ENCODE results near the gene FKBP11.

FKBP11 gene

DNA sequence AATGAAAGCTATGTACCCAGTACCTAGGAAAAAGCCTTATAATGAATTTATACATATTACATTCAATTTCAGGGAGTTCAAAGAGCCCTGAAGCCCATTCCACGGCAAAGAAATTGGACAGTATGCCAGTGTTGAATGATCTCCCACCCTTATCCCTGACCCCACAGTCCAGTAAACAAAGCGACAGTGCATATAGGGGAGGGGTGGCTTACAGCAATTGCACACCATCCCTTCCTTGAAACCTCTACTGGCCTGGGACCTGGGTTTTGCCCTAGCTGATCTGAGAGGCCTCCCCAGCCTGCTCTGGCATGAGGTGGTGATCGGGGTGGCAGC lies 42.4 kb downstream of the FKBP11 start:
- H3K4me3 ChIP-seq (ENCODE audit: low read length) = no peak overlapping the region
- peaks cover 21% of the 10 kb centered on the region for H3K4me1 ChIP-seq (ENCODE audit: control insufficient read depth, low read depth, low read length)
- H3K9ac ChIP-seq (ENCODE audit: low read length) = peak overlapping the region; percentile 31
- peak overlapping the region; percentile 55 for H2BK5ac ChIP-seq (ENCODE audit: low read length)
- H3K18ac ChIP-seq (ENCODE audit: low read length) = no peak overlapping the region
- no peaks in the 10 kb centered on the region for H3K79me1 ChIP-seq (ENCODE audit: low read length)
- no peak overlapping the region for H4K5ac ChIP-seq (ENCODE audit: low read length)
- no peaks in the 10 kb centered on the region for H3K79me2 ChIP-seq (ENCODE audit: control insufficient read depth, insufficient read depth, low read length)
- no peak overlapping the region for H3K4ac ChIP-seq (ENCODE audit: low read depth, low read length)
- WGBS (ENCODE audit: extremely low coverage, insufficient coverage, low lambda C conversion rate) = no CpG with 5 or more reads among the region's 3 CpGs
- no peaks in the 10 kb centered on the region for H3K36me3 ChIP-seq (ENCODE audit: control insufficient read depth, insufficient read depth, low read length)
- H3K27me3 ChIP-seq (ENCODE audit: insufficient read depth, low read length, poor library complexity) = no peaks in the 10 kb centered on the region
- H3K56ac ChIP-seq (ENCODE audit: low read length) = peak overlapping the region; percentile 47
- H2BK120ac ChIP-seq (ENCODE audit: low read depth, low read length) = no peak overlapping the region
- peak overlapping the region; percentile 91 for H2AK5ac ChIP-seq (ENCODE audit: low read length)
- H3K27ac ChIP-seq (ENCODE audit: low read depth, low read length) = peak overlapping the region; percentile 25
- DNase-seq = no peak
- no peak overlapping the region for H4K8ac ChIP-seq (ENCODE audit: low read depth, low read length)
- peak overlapping the region; percentile 68 for H3K23ac ChIP-seq (ENCODE audit: low read length)
- H3K4me2 ChIP-seq (ENCODE audit: low read length) = no peak overlapping the region
- H2BK15ac ChIP-seq (replicated peaks; ENCODE audit: low read depth) = no peak overlapping the region

DNA sequence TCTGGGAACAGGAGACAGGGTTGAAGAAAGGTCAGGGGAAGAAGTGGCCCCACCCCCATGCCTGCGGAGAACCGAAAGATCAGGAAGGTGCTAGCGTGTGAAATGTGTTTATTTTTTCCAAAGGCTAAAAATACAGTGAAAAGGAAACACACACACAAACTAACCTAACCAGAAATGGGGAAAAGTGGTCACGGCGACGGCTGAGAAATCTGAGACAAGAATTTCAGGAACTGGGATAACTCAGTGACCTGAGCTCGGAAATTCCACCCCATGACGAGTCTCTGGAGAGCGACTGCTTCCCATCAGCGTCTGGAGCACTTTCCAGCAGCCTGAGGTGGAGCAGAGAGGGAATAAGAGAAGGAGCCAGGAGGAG lies 43.0 kb downstream of the FKBP11 start:
- no peak overlapping the region for H2BK15ac ChIP-seq (replicated peaks; ENCODE audit: low read depth)
- H2BK120ac ChIP-seq (ENCODE audit: low read depth, low read length) = no peak overlapping the region
- no peak overlapping the region for H3K23ac ChIP-seq (ENCODE audit: low read length)
- peak overlapping the region; percentile 66 for H3K4me2 ChIP-seq (ENCODE audit: low read length)
- H3K79me1 ChIP-seq (ENCODE audit: low read length) = no peaks in the 10 kb centered on the region
- peak; percentile 74 for DNase-seq
- no peak overlapping the region for H2BK5ac ChIP-seq (ENCODE audit: low read length)
- H3K56ac ChIP-seq (ENCODE audit: low read length) = peak overlapping the region; percentile 62
- no peak overlapping the region for H3K4me3 ChIP-seq (ENCODE audit: low read length)
- no peak overlapping the region for H3K4ac ChIP-seq (ENCODE audit: low read depth, low read length)
- H3K18ac ChIP-seq (ENCODE audit: low read length) = no peak overlapping the region
- H4K8ac ChIP-seq (ENCODE audit: low read depth, low read length) = no peak overlapping the region
- H2AK5ac ChIP-seq (ENCODE audit: low read length) = no peak overlapping the region
- H3K4me1 ChIP-seq (ENCODE audit: control insufficient read depth, low read depth, low read length) = peaks cover 21% of the 10 kb centered on the region
- H4K5ac ChIP-seq (ENCODE audit: low read length) = no peak overlapping the region
- H3K27ac ChIP-seq (ENCODE audit: low read depth, low read length) = no peak overlapping the region
- no peaks in the 10 kb centered on the region for H3K79me2 ChIP-seq (ENCODE audit: control insufficient read depth, insufficient read depth, low read length)
- no CpG with 5 or more reads among the region's 10 CpGs for WGBS (ENCODE audit: extremely low coverage, insufficient coverage, low lambda C conversion rate)
- peak overlapping the region; percentile 33 for H3K9ac ChIP-seq (ENCODE audit: low read length)
- H3K27me3 ChIP-seq (ENCODE audit: insufficient read depth, low read length, poor library complexity) = no peaks in the 10 kb centered on the region
- no peaks in the 10 kb centered on the region for H3K36me3 ChIP-seq (ENCODE audit: control insufficient read depth, insufficient read depth, low read length)

DNA sequence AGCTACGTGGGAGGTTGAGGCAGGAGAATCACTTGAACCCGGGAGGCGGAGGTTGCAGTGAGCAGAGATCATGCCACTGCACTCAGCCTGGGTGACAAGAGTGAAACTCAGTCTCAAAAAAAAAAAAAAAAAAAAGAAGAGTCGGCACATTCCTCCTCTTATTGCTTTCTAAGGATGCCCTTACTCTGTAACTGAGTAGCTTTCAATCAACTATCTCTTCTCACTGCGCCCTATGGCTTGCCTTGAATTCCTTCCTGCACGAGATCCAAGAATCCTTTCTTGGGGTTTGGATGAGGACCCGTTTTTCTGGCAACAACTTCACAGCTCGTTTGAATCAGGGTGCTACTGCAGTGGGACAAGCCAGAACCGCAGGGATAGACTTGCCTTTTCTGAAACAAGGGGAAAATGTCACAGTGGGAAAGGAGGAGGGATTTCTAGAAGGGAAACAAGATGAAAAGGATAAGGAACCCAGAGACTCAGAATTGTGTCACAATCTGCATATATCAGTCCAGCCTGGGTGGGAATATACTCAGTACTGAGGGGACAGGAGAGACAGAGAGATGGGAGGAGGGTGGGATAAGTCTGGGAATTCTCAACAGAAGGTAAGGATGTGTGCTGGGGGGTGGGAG lies 43.5 kb downstream of the FKBP11 start:
- H3K4ac ChIP-seq (ENCODE audit: low read depth, low read length) = no peak overlapping the region

DNA sequence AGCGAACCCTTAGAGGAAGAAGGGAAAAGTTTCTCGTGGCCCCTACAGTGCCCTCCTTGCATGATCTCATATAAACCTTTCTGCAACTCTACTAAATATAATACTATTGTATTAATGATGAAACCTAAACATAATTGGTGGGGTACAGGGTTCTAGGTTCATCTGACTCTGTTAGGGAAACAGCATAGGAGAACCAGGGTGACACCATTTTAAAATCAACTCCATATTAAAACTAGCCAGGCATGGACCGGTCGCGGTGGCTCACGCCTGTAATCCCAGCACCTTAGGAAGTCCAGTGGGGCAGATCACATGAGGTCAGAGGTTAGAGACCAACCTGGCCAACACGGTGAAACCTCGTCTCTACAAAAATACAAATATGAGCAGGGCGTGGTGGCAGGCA lies 44.6 kb downstream of the FKBP11 start:
- Histone ChIP-seq H3K4ac (ENCODE audit: low read depth, low read length) (no peak overlapping the region), H3K56ac (ENCODE audit: low read length) (no peak overlapping the region), H4K5ac (ENCODE audit: low read length) (no peak overlapping the region), H2BK120ac (ENCODE audit: low read depth, low read length) (no peak overlapping the region), H3K27ac (ENCODE audit: low read depth, low read length) (no peak overlapping the region), H3K4me1 (ENCODE audit: control insufficient read depth, low read depth, low read length) (peaks cover 21% of the 10 kb centered on the region), H3K27me3 (ENCODE audit: insufficient read depth, low read length, poor library complexity) (no peaks in the 10 kb centered on the region), H4K8ac (ENCODE audit: low read depth, low read length) (no peak overlapping the region), H3K79me2 (ENCODE audit: control insufficient read depth, insufficient read depth, low read length) (no peaks in the 10 kb centered on the region), H3K4me3 (ENCODE audit: low read length) (no peak overlapping the region), H3K23ac (ENCODE audit: low read length) (no peak overlapping the region), H2AK5ac (ENCODE audit: low read length) (no peak overlapping the region), H3K4me2 (ENCODE audit: low read length) (no peak overlapping the region), H3K36me3 (ENCODE audit: control insufficient read depth, insufficient read depth, low read length) (no peaks in the 10 kb centered on the region), H3K79me1 (ENCODE audit: low read length) (no peaks in the 10 kb centered on the region), H2BK5ac (ENCODE audit: low read length) (no peak overlapping the region), H3K18ac (ENCODE audit: low read length) (no peak overlapping the region), H3K9ac (ENCODE audit: low read length) (no peak overlapping the region), H2BK15ac (replicated peaks; ENCODE audit: low read depth) (no peak overlapping the region)
- DNase-seq = no peak
- no CpG with 5 or more reads among the region's 9 CpGs for WGBS (ENCODE audit: extremely low coverage, insufficient coverage, low lambda C conversion rate)

More for the DNA sequence above, 43.5 kb downstream of the FKBP11 start:
- H3K4me3 ChIP-seq (ENCODE audit: low read length) = no peak overlapping the region
- H3K36me3 ChIP-seq (ENCODE audit: control insufficient read depth, insufficient read depth, low read length) = no peaks in the 10 kb centered on the region
- no CpG with 5 or more reads among the region's 9 CpGs for WGBS (ENCODE audit: extremely low coverage, insufficient coverage, low lambda C conversion rate)
- no peak overlapping the region for H3K27ac ChIP-seq (ENCODE audit: low read depth, low read length)
- H3K79me1 ChIP-seq (ENCODE audit: low read length) = no peaks in the 10 kb centered on the region
- H3K27me3 ChIP-seq (ENCODE audit: insufficient read depth, low read length, poor library complexity) = no peaks in the 10 kb centered on the region
- H2AK5ac ChIP-seq (ENCODE audit: low read length) = no peak overlapping the region
- no peak overlapping the region for H2BK120ac ChIP-seq (ENCODE audit: low read depth, low read length)
- H3K4me1 ChIP-seq (ENCODE audit: control insufficient read depth, low read depth, low read length) = peaks cover 21% of the 10 kb centered on the region
- peak overlapping the region; percentile 62 for H3K56ac ChIP-seq (ENCODE audit: low read length)
- no peak overlapping the region for H4K8ac ChIP-seq (ENCODE audit: low read depth, low read length)
- H3K18ac ChIP-seq (ENCODE audit: low read length) = no peak overlapping the region
- no peak for DNase-seq
- H3K23ac ChIP-seq (ENCODE audit: low read length) = no peak overlapping the region
- peak overlapping the region; percentile 33 for H3K9ac ChIP-seq (ENCODE audit: low read length)
- no peaks in the 10 kb centered on the region for H3K79me2 ChIP-seq (ENCODE audit: control insufficient read depth, insufficient read depth, low read length)
- peak overlapping the region; percentile 66 for H3K4me2 ChIP-seq (ENCODE audit: low read length)
- H4K5ac ChIP-seq (ENCODE audit: low read length) = no peak overlapping the region
- H2BK5ac ChIP-seq (ENCODE audit: low read length) = no peak overlapping the region
- no peak overlapping the region for H2BK15ac ChIP-seq (replicated peaks; ENCODE audit: low read depth)

DNA sequence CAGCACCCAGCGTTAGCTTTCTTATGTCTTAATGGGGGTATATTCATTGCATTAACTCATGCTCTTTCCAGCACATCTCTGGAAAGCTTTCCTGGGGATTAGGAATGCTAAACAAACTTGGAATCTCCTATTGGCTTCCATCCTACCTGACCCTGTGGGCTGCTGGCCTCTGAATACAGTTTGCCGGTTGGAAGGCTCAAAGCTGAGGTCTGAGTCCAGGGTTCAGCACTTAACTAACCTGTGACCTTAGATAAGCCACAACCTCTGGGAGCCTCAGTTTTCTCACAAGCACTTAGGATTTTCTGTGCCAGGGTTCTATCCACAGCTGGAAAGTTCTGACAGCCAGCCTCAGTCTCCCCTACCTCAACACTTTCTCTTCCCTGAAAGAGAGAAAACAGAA lies 46.7 kb downstream of the FKBP11 start:
- Histone ChIP-seq H3K27ac (ENCODE audit: low read depth, low read length) (no peak overlapping the region), H3K4me3 (ENCODE audit: low read length) (no peak overlapping the region), H4K8ac (ENCODE audit: low read depth, low read length) (no peak overlapping the region), H2BK120ac (ENCODE audit: low read depth, low read length) (no peak overlapping the region), H3K9ac (ENCODE audit: low read length) (no peak overlapping the region), H3K4me1 (ENCODE audit: control insufficient read depth, low read depth, low read length) (peaks cover 15% of the 10 kb centered on the region), H3K36me3 (ENCODE audit: control insufficient read depth, insufficient read depth, low read length) (no peaks in the 10 kb centered on the region), H3K56ac (ENCODE audit: low read length) (no peak overlapping the region), H3K4me2 (ENCODE audit: low read length) (no peak overlapping the region), H3K79me1 (ENCODE audit: low read length) (no peaks in the 10 kb centered on the region), H2AK5ac (ENCODE audit: low read length) (no peak overlapping the region), H4K5ac (ENCODE audit: low read length) (no peak overlapping the region), H3K23ac (ENCODE audit: low read length) (no peak overlapping the region), H3K79me2 (ENCODE audit: control insufficient read depth, insufficient read depth, low read length) (no peaks in the 10 kb centered on the region), H3K4ac (ENCODE audit: low read depth, low read length) (no peak overlapping the region), H3K18ac (ENCODE audit: low read length) (no peak overlapping the region), H2BK15ac (replicated peaks; ENCODE audit: low read depth) (no peak overlapping the region), H3K27me3 (ENCODE audit: insufficient read depth, low read length, poor library complexity) (no peaks in the 10 kb centered on the region), H2BK5ac (ENCODE audit: low read length) (no peak overlapping the region)
- WGBS (ENCODE audit: extremely low coverage, insufficient coverage, low lambda C conversion rate) = no CpG with 5 or more reads among the region's 2 CpGs
- DNase-seq = no peak

DNA sequence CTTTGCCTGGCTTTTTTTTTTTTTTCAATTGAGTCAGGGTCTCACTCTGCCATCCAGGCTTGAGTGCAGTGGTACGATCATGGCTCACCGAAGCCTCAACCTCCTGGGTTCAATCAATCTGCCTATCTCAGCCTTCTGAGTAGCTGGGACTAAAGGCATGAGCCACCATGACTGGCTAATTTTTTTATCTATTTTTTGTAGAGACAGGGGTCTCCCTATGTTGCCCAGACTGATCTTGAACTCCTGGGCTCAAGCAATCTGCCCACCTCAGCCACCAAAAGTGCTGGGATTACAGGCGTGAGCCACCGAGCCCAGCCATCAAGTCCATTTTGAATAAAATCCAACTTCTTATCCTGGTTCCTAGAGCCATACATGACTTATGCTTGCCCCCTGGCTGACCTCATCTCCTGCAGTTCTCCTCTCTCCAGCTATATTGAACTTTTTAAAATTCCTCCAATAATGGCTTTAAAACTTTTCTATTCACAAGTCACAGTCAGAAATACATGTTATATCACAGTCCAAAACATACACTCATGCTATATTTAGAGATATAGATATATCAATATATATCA lies 49.3 kb downstream of the FKBP11 start:
- H3K36me3 ChIP-seq (ENCODE audit: control insufficient read depth, insufficient read depth, low read length) = no peaks in the 10 kb centered on the region
- H3K79me1 ChIP-seq (ENCODE audit: low read length) = no peaks in the 10 kb centered on the region
- no peak overlapping the region for H3K4me2 ChIP-seq (ENCODE audit: low read length)
- no peaks in the 10 kb centered on the region for H3K27me3 ChIP-seq (ENCODE audit: insufficient read depth, low read length, poor library complexity)
- no peak overlapping the region for H3K27ac ChIP-seq (ENCODE audit: low read depth, low read length)
- no peak overlapping the region for H2BK120ac ChIP-seq (ENCODE audit: low read depth, low read length)
- WGBS (ENCODE audit: extremely low coverage, insufficient coverage, low lambda C conversion rate) = no CpG with 5 or more reads among the region's 4 CpGs
- no peak overlapping the region for H3K56ac ChIP-seq (ENCODE audit: low read length)
- H2AK5ac ChIP-seq (ENCODE audit: low read length) = no peak overlapping the region
- H4K5ac ChIP-seq (ENCODE audit: low read length) = no peak overlapping the region
- H3K9ac ChIP-seq (ENCODE audit: low read length) = no peak overlapping the region
- H3K4me1 ChIP-seq (ENCODE audit: control insufficient read depth, low read depth, low read length) = no peaks in the 10 kb centered on the region
- no peak overlapping the region for H2BK5ac ChIP-seq (ENCODE audit: low read length)
- no peaks in the 10 kb centered on the region for H3K79me2 ChIP-seq (ENCODE audit: control insufficient read depth, insufficient read depth, low read length)
- no peak overlapping the region for H3K4ac ChIP-seq (ENCODE audit: low read depth, low read length)
- H3K4me3 ChIP-seq (ENCODE audit: low read length) = no peak overlapping the region
- H4K8ac ChIP-seq (ENCODE audit: low read depth, low read length) = no peak overlapping the region
- H2BK15ac ChIP-seq (replicated peaks; ENCODE audit: low read depth) = no peak overlapping the region
- H3K18ac ChIP-seq (ENCODE audit: low read length) = no peak overlapping the region
- no peak for DNase-seq
- H3K23ac ChIP-seq (ENCODE audit: low read length) = no peak overlapping the region

All from mesendoderm (in vitro differentiated cells).